NT2/D1 (cell line): Measurements from ENCODE around the gene ZDHHC20.

Experiments used
- SUZ12 ChIP-seq: IDR thresholded peaks from 2 replicates; pipeline ENCODE4 v1.6.1; 2011; ENCODE audit not compliant: insufficient read length, insufficient read depth; ENCODE audit errors: extremely low read depth
- YY1 ChIP-seq: IDR thresholded peaks from 2 replicates; pipeline ENCODE4 v1.6.1; 2011; ENCODE audit not compliant: insufficient read length, insufficient read depth
- ZNF274 ChIP-seq: IDR thresholded peaks from 2 replicates; pipeline ENCODE4 v1.6.1; 2011; ENCODE audit warnings: mild to moderate bottlenecking, low read depth, low read length

GRCh38 chr13:21333186-21333585, 125.9 kb downstream of the ZDHHC20 start:
- TF ChIP-seq ZNF274 (no peak), YY1 (no peak), SUZ12 (no peak)
